Type B pancreatic cell (in vitro differentiated cells): ENCODE results near the gene PRKCA. TPM values are rescaled to one million over a fixed set of nuclear protein-coding genes. Genes with fewer than 3 reads are reported as not detected.
A peak's percentile ranks its signal among the peaks of the same experiment; 100 is the strongest.

ENCODE experiments used
- DNase-seq: peaks from one replicate; pipeline ENCODE4 v3.0.0; 2021; ENCODE audit warnings: mixed read lengths; ENCODE audit not compliant: unreplicated experiment; ENCODE audit errors: extremely low spot score
- H3K27ac Mint-ChIP-seq: 2 replicates; pipeline ENCODE4 v1.8.0; 2021; ENCODE audit warnings: mild to moderate bottlenecking, mixed read lengths
- H3K27me3 Mint-ChIP-seq: 2 replicates; pipeline ENCODE4 v1.8.0; 2021; ENCODE audit warnings: mixed read lengths
- H3K36me3 Mint-ChIP-seq: 2 replicates; pipeline ENCODE4 v1.8.0; 2021; ENCODE audit warnings: mixed read lengths
- H3K4me1 Mint-ChIP-seq: one replicate; pipeline ENCODE4 v1.8.0; 2021; ENCODE audit warnings: mixed read lengths; ENCODE audit not compliant: unreplicated experiment
- H3K4me3 Mint-ChIP-seq: 2 replicates; pipeline ENCODE4 v1.8.0; 2021; ENCODE audit warnings: mild to moderate bottlenecking, mixed read lengths
- H3K9me3 Mint-ChIP-seq: 2 replicates; pipeline ENCODE4 v1.8.0; 2021; ENCODE audit warnings: mixed read lengths
- CTCF ChIP-seq: fragments of 200-600 bp; sonication (generic); conservative IDR thresholded peaks from 2 replicates; pipeline ENCODE4 v1.5.0; 2021; ENCODE audit warnings: antibody characterized with exemption, mild to moderate bottlenecking
- total RNA-seq: library from RNA; stranded (reverse); gene quantifications from 2 replicates; pipeline ENCODE4 v1.2.1, GENCODE V29; 2021; ENCODE audit warnings: low replicate concordance

The PRKCA gene
- total RNA-seq, 1 donor from 2014 or later, result 16.1 TPM

GRCh38 chr17:66675273-66675990 lies 373.0 kb downstream of the PRKCA start:
- Mint-ChIP-seq H3K27me3 (peaks cover 7% of the 10 kb centered on the region), H3K4me3 (no peak overlapping the region), H3K27ac (no peak overlapping the region), H3K36me3 (no peaks in the 10 kb centered on the region), H3K9me3 (no peaks in the 10 kb centered on the region), H3K4me1 (peaks cover 24% of the 10 kb centered on the region)
- TF ChIP-seq CTCF, result no peak
- DNase-seq, result no peak

- Mint-ChIP-seq H3K4me3 (no peak overlapping the region), H3K4me1 (peaks cover 25% of the 10 kb centered on the region), H3K27ac (peak overlapping the region; percentile 50), H3K27me3 (peaks cover 7% of the 10 kb centered on the region), H3K9me3 (no peaks in the 10 kb centered on the region), H3K36me3 (no peaks in the 10 kb centered on the region)
- DNase-seq, result no peak
- no peak for TF ChIP-seq CTCF
Observed at GRCh38 chr17:66675991-66676371, 373.6 kb downstream of the PRKCA start.

GRCh38 chr17:66676421-66676820 lies 374.0 kb downstream of the PRKCA start:
- DNase-seq, result no peak
- H3K27ac Mint-ChIP-seq, result peak overlapping the region; percentile 50

GRCh38 chr17:66677201-66677981 lies 375.0 kb downstream of the PRKCA start:
- no peak overlapping the region for H3K27ac Mint-ChIP-seq
- H3K4me1 Mint-ChIP-seq, result peaks cover 25% of the 10 kb centered on the region
- H3K4me3 Mint-ChIP-seq, result no peak overlapping the region
- H3K36me3 Mint-ChIP-seq, result no peaks in the 10 kb centered on the region
- peaks cover 3% of the 10 kb centered on the region for H3K27me3 Mint-ChIP-seq
- no peak for TF ChIP-seq CTCF
- DNase-seq, result no peak
- no peaks in the 10 kb centered on the region for H3K9me3 Mint-ChIP-seq

More at GRCh38 chr17:66676421-66676820, 374.0 kb downstream of the PRKCA start:
- H3K4me3 Mint-ChIP-seq, result no peak overlapping the region
- no peaks in the 10 kb centered on the region for H3K9me3 Mint-ChIP-seq
- H3K36me3 Mint-ChIP-seq, result no peaks in the 10 kb centered on the region
- H3K4me1 Mint-ChIP-seq, result peaks cover 25% of the 10 kb centered on the region
- peaks cover 6% of the 10 kb centered on the region for H3K27me3 Mint-ChIP-seq
- TF ChIP-seq CTCF, result no peak

- Mint-ChIP-seq H3K27ac (no peak overlapping the region), H3K4me1 (peaks cover 30% of the 10 kb centered on the region), H3K4me3 (no peak overlapping the region), H3K36me3 (no peaks in the 10 kb centered on the region), H3K9me3 (no peaks in the 10 kb centered on the region), H3K27me3 (peaks cover 3% of the 10 kb centered on the region)
- no peak for TF ChIP-seq CTCF
- no peak for DNase-seq
Observed at GRCh38 chr17:66678061-66678460, 375.6 kb downstream of the PRKCA start.
